CD4-positive, alpha-beta memory T cell (primary cell): ENCODE measurements around the gene RTL9. TPM values are rescaled to one million over a fixed set of nuclear protein-coding genes. Genes with fewer than 3 reads are reported as not detected.
"Not testable (repeated sequence)": the region's sequence is repeated elsewhere in the genome, so short reads cannot be mapped to it uniquely, and the experiment has no call there.

Source experiments
- CTCF ChIA-PET: fragments of 350-600 bp; sonication (Branson Sonifier 250); formaldehyde crosslinking; loops from one replicate; lab custom pipeline; 2021; ENCODE audit warnings: inconsistent platforms; ENCODE audit not compliant: partially characterized antibody; lab: Charles Lee
- POLR2A ChIA-PET: fragments of 350-600 bp; sonication (Branson Sonifier 250); formaldehyde crosslinking; loops from one replicate; lab custom pipeline; 2021; ENCODE audit not compliant: partially characterized antibody; lab: Charles Lee
- DNase-seq, 5 donors: peaks; one replicate each; pipeline versions ENCODE4 v3.0.0 to v3.0.0-alpha.2; 2020 to 2022; ENCODE audit warnings: mixed read lengths in 1 of 5
- H3K27ac ChIP-seq: one replicate; pipeline ENCODE4 v1.7.0; 2013; ENCODE audit warnings: low read depth, low read length
- H3K27me3 ChIP-seq: 2 replicates; pipeline ENCODE4 v1.7.0; 2013; ENCODE audit warnings: mild to moderate bottlenecking, low read length, moderate library complexity; ENCODE audit not compliant: insufficient read depth
- H3K36me3 ChIP-seq: 2 replicates; pipeline ENCODE4 v1.7.0; 2013; ENCODE audit warnings: mild to moderate bottlenecking, low read length, moderate library complexity; ENCODE audit not compliant: insufficient read depth
- H3K4me1 ChIP-seq: 2 replicates; pipeline ENCODE4 v1.7.0; 2013; ENCODE audit warnings: mild to moderate bottlenecking, low read length, moderate library complexity; ENCODE audit not compliant: insufficient read depth
- H3K4me3 ChIP-seq, 2 donors: one replicate each; pipeline ENCODE4 v1.7.0; 2013; ENCODE audit warnings: low read length in 2 of 2, mild to moderate bottlenecking in 1 of 2
- H3K9me3 ChIP-seq, 2 donors: one replicate each; pipeline ENCODE4 v1.7.0; 2013; ENCODE audit warnings: low read length in 2 of 2, control low read depth in 1 of 2; ENCODE audit not compliant: control insufficient read depth in 1 of 2
- H3K27ac Mint-ChIP-seq, 7 donors: one replicate each; pipeline ENCODE4 v1.8.0; 2020 to 2021; ENCODE audit warnings: mixed read lengths in 7 of 7, mild to moderate bottlenecking in 6 of 7, inconsistent platforms in 3 of 7, moderate library complexity in 3 of 7
- H3K27me3 Mint-ChIP-seq, 2 donors: one replicate each; pipeline ENCODE4 v1.8.0; 2020 to 2021; ENCODE audit warnings: mixed read lengths in 2 of 2
- H3K36me3 Mint-ChIP-seq, 2 donors: one replicate each; pipeline ENCODE4 v1.8.0; 2020 to 2021; ENCODE audit warnings: mixed read lengths in 2 of 2, inconsistent platforms in 1 of 2, mild to moderate bottlenecking in 1 of 2
- H3K4me1 Mint-ChIP-seq, 4 donors: one replicate each; pipeline ENCODE4 v1.8.0; 2020 to 2021; ENCODE audit warnings: mixed read lengths in 4 of 4, mild to moderate bottlenecking in 1 of 4
- H3K4me3 Mint-ChIP-seq, 8 donors: one replicate each; pipeline ENCODE4 v1.8.0; 2020 to 2021; ENCODE audit warnings: mixed read lengths in 8 of 8, mild to moderate bottlenecking in 7 of 8, moderate library complexity in 6 of 8, inconsistent platforms in 3 of 8
- H3K9me3 Mint-ChIP-seq, 8 donors: one replicate each; pipeline ENCODE4 v1.8.0; 2020 to 2021; ENCODE audit warnings: mixed read lengths in 8 of 8, mild to moderate bottlenecking in 5 of 8, inconsistent platforms in 3 of 8, moderate library complexity in 1 of 8
- intact Hi-C: fragments of 100-400 bp; cut with micrococcal nuclease; formaldehyde crosslinking; loops from one replicate; pipeline ENCODE4 v1.15.1; 2023
- polyA plus RNA-seq, 2 donors: library from polyadenylated mRNA; unstranded; fragments of 300-500 nt; fragmentation: Illumina TruSeq; gene quantifications; one replicate each; pipeline ENCODE4 v1.2.3, GENCODE V29; 2021
- total RNA-seq, 2 experiments: library from RNA; stranded (reverse); gene quantifications; one replicate each; pipeline ENCODE4 v1.2.3, GENCODE V29; 2021

RTL9 gene
- total and polyA plus RNA-seq, 4 experiments from 2014 or later, result not detected

DNA sequence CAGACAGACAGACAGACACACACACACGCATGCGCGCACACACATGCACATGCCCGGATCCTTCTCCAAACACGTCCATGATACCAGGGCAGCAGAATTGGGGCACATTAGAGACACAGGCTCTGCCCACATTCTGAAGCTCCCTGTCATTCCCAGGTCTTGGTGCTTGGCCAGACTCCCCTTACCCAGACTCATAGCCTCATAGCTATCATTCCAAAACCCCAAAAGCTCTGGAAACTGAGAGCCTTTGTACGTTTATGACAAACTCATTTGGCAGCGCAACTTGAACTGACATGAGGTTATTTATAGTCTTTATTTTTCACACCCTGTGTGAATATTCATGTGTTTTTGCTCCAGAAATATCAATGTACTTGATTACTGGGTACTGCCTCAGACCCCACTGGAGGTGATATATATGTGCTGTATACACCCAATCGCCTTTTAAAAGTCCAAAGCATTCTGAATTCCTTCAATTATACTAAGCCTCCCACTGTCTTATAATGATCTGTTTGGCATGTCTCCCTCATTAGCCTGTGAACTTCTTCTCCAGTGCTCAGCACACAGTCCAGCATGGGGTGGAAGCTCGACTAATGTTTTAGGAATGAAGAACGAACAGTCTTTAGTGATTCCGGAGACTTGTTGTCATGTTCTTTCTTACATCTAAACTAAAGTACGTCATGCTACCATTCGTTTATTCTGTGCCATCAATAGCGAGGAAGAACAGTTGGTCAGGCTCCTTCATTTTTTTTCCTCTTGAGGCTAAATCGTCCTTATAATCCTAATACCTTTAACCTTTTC, 45.0 kb downstream of the RTL9 start:
- H3K4me3 ChIP-seq, result no peak overlapping the region
- CTCF ChIA-PET, result interaction anchor here (0.9 to 5.3 kb wide), 7 partner anchors 8 to 257 kb away, joined by 3 to 56 read pairs (median 5); no protein-coding TSS in a partner anchor
- Mint-ChIP-seq H3K27me3 (peaks cover 0 to 6% of the 10 kb centered on the region in 2 donors), H3K27ac (no peak overlapping the region), H3K36me3 (no peaks in the 10 kb centered on the region), H3K4me1 (no peaks in the 10 kb centered on the region), H3K4me3 (no peak overlapping the region), H3K9me3 (no peaks in the 10 kb centered on the region)
- H3K36me3 ChIP-seq, result no peaks in the 10 kb centered on the region
- no peak overlapping the region for H3K27ac ChIP-seq
- no peaks in the 10 kb centered on the region for H3K9me3 ChIP-seq
- no peak for DNase-seq
- POLR2A ChIA-PET, result no interaction called here
- intact Hi-C loops, result loop anchor here (10.0 kb wide), 1 partner anchor 89 kb away; the partner anchor contains the start of gene AMMECR1
- H3K27me3 ChIP-seq, result no peaks in the 10 kb centered on the region
- H3K4me1 ChIP-seq, result no peaks in the 10 kb centered on the region

GRCh38 chrX:110404376-110404775, 45.7 kb downstream of the RTL9 start:
- Histone ChIP-seq H3K27ac (no peak overlapping the region), H3K9me3 (no peaks in the 10 kb centered on the region), H3K4me1 (no peaks in the 10 kb centered on the region), H3K36me3 (no peaks in the 10 kb centered on the region), H3K27me3 (no peaks in the 10 kb centered on the region), H3K4me3 (no peak overlapping the region)
- Mint-ChIP-seq H3K27me3 (peaks cover 0 to 6% of the 10 kb centered on the region in 2 donors), H3K36me3 (no peaks in the 10 kb centered on the region), H3K4me1 (no peaks in the 10 kb centered on the region), H3K9me3 (no peaks in the 10 kb centered on the region), H3K27ac (no peak overlapping the region), H3K4me3 (no peak overlapping the region)
- POLR2A ChIA-PET, result no interaction called here
- intact Hi-C loops, result loop anchor here (10.0 kb wide), 1 partner anchor 90 kb away; the partner anchor contains the start of gene AMMECR1
- CTCF ChIA-PET, result interaction anchor here (1.3 to 5.3 kb wide), 5 partner anchors 8 to 258 kb away, joined by 3 to 56 read pairs (median 6); no protein-coding TSS in a partner anchor
- no peak for DNase-seq

DNA sequence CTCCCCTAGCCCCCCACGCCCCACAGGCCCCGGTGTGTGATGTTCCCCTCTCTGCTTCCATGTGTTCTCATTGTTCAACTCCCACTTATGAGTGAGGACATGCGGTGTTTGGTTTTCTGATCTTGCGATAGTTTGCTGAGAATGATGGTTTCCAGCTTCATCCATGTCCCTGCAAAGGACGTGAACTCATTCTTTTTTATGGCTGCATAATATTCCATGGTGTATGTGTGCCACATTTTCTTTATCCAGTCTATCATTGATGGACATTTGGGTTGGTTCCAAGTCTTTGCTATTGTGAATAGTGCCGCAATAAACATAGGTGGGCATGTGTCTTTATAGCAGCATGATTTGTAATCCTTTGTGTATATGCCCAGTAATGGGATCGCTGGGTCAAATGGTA, 47.6 kb downstream of the RTL9 start:
- POLR2A ChIA-PET, H3K4me1 Mint-ChIP-seq, H3K27ac Mint-ChIP-seq, H3K27ac ChIP-seq, DNase-seq, H3K27me3 ChIP-seq, H3K9me3 ChIP-seq, H3K4me3 Mint-ChIP-seq, H3K4me1 ChIP-seq, H3K36me3 Mint-ChIP-seq, H3K9me3 Mint-ChIP-seq, H3K36me3 ChIP-seq, H3K4me3 ChIP-seq, H3K27me3 Mint-ChIP-seq: not testable (repeated sequence)
- CTCF ChIA-PET, result interaction anchor here (1.3 to 14.8 kb wide), 6 partner anchors 11 to 693 kb away, joined by 3 to 434 read pairs (median 8); no protein-coding TSS in a partner anchor
- intact Hi-C loops, result loop anchor here (10.0 kb wide), 1 partner anchor 91 kb away; the partner anchor contains the start of gene AMMECR1

GRCh38 chrX:110406822-110407221, 48.2 kb downstream of the RTL9 start:
- no peak for DNase-seq
- no peaks in the 10 kb centered on the region for H3K4me1 Mint-ChIP-seq
- POLR2A ChIA-PET, result no interaction called here
- peaks cover 0 to 1% of the 10 kb centered on the region in 2 donors for H3K27me3 Mint-ChIP-seq
- CTCF ChIA-PET, result interaction anchor here (1.2 to 14.8 kb wide), 10 partner anchors 24 to 693 kb away, joined by 3 to 434 read pairs (median 7); no protein-coding TSS in a partner anchor
- no peaks in the 10 kb centered on the region for H3K36me3 ChIP-seq
- no peak overlapping the region for H3K4me3 ChIP-seq
- no peaks in the 10 kb centered on the region for H3K4me1 ChIP-seq
- H3K9me3 ChIP-seq, result no peaks in the 10 kb centered on the region
- intact Hi-C loops, result loop anchor here (10.0 kb wide), 1 partner anchor 92 kb away; the partner anchor contains the start of gene AMMECR1
- H3K27ac ChIP-seq, result no peak overlapping the region
- H3K36me3 Mint-ChIP-seq, result no peaks in the 10 kb centered on the region
- H3K27me3 ChIP-seq, result no peaks in the 10 kb centered on the region
- H3K9me3 Mint-ChIP-seq, result no peaks in the 10 kb centered on the region
- H3K4me3 Mint-ChIP-seq, result no peak overlapping the region
- no peak overlapping the region for H3K27ac Mint-ChIP-seq

- no peaks in the 10 kb centered on the region for H3K9me3 Mint-ChIP-seq
- no peak overlapping the region for H3K27ac Mint-ChIP-seq
- peaks cover 0 to 2% (median under 1%) of the 10 kb centered on the region in 4 donors for H3K4me1 Mint-ChIP-seq
- no peak overlapping the region for H3K4me3 ChIP-seq
- peaks cover under 1 to 3% of the 10 kb centered on the region in 2 donors for H3K27me3 Mint-ChIP-seq
- no peaks in the 10 kb centered on the region for H3K36me3 Mint-ChIP-seq
- H3K9me3 ChIP-seq, result no peaks in the 10 kb centered on the region
- no peaks in the 10 kb centered on the region for H3K27me3 ChIP-seq
- H3K4me3 Mint-ChIP-seq, result no peak overlapping the region
- H3K4me1 ChIP-seq, result no peaks in the 10 kb centered on the region
- peak; percentile 45 to 64 (median 58) for DNase-seq
- POLR2A ChIA-PET, result interaction anchor here (0.7 kb wide), 1 partner anchor 248 kb away, joined by 3 read pairs; no protein-coding TSS in a partner anchor
- H3K27ac ChIP-seq, result no peak overlapping the region
- H3K36me3 ChIP-seq, result no peaks in the 10 kb centered on the region
- intact Hi-C loops, result loop anchor here (1.0 to 10.0 kb wide), 3 partner anchors 93 to 252 kb away; partner anchors contain the start of gene AMMECR1
- CTCF ChIA-PET, result interaction anchor here (1.1 to 14.8 kb wide), 20 partner anchors 11 to 642 kb away, joined by 3 to 434 read pairs (median 5); no protein-coding TSS in a partner anchor
Measured at GRCh38 chrX:110407910-110408545, 49.4 kb downstream of the RTL9 start.

Other genes with a start within 250 kb of the RTL9 start
- 10 to 100 TPM; 16.4 to 21.7 TPM for gene AMMECR1, start 40.8 kb upstream of the RTL9 start, total RNA-seq
- 10 to 100 TPM; 15.4 to 17.1 TPM for gene AMMECR1, start 40.8 kb upstream of the RTL9 start, polyA plus RNA-seq